HG03095 (cell line): ENCODE data around the gene PALD1.

ENCODE experiments used
- ATAC-seq: cut with Tn5 transposase; IDR thresholded peaks from one replicate; pipeline ENCODE4 v1.9.1; 2021; ENCODE audit warnings: moderate library complexity; ENCODE audit not compliant: unreplicated experiment

PALD1 gene

GRCh38 chr10:70457759-70458305 is 20.7 kb upstream of the PALD1 start:
- ATAC-seq = no peak

- no peak for ATAC-seq
These were observed 20.1 kb upstream of the PALD1 start for GRCh38 chr10:70458329-70459060.

- no peak for ATAC-seq
These were observed 19.4 kb upstream of the PALD1 start for GRCh38 chr10:70459061-70459773.

GRCh38 chr10:70459774-70460490 is 18.6 kb upstream of the PALD1 start:
- ATAC-seq = no peak

- ATAC-seq = no peak
These were observed 16.9 kb upstream of the PALD1 start for GRCh38 chr10:70461397-70462348.

- no peak for ATAC-seq
These were observed 16.1 kb upstream of the PALD1 start for GRCh38 chr10:70462349-70462984.

- ATAC-seq = no peak
These were observed 13.3 kb upstream of the PALD1 start for GRCh38 chr10:70465278-70465677.

GRCh38 chr10:70465832-70466231 is 12.7 kb upstream of the PALD1 start:
- ATAC-seq = no peak

- no peak for ATAC-seq
These were observed 11.6 kb upstream of the PALD1 start for GRCh38 chr10:70466951-70467350.

GRCh38 chr10:70472799-70473454 is 5.6 kb upstream of the PALD1 start:
- no peak for ATAC-seq

GRCh38 chr10:70474780-70475179 is 3.8 kb upstream of the PALD1 start:
- no peak for ATAC-seq

GRCh38 chr10:70475661-70476060 is 2.9 kb upstream of the PALD1 start:
- no peak for ATAC-seq

GRCh38 chr10:70476249-70477035 is 2.1 kb upstream of the PALD1 start:
- ATAC-seq = no peak

GRCh38 chr10:70477661-70478162 is 855 bp upstream of the PALD1 start:
- no peak for ATAC-seq

GRCh38 chr10:70479165-70479581 is 606 bp downstream of the PALD1 start:
- no peak for ATAC-seq

- ATAC-seq = no peak
These were observed 1.2 kb downstream of the PALD1 start for GRCh38 chr10:70479626-70480238.

- no peak for ATAC-seq
These were observed 1.8 kb downstream of the PALD1 start for GRCh38 chr10:70480239-70480861.

- ATAC-seq = no peak
These were observed 2.5 kb downstream of the PALD1 start for GRCh38 chr10:70481105-70481504.
